SK-N-SH treated with all-trans-retinoic acid at 6 μM for 48 hours (cell line): ENCODE measurements around the gene HOMEZ.
"Not testable (repeated sequence)": the region's sequence is repeated elsewhere in the genome, so short reads cannot be mapped to it uniquely, and the experiment has no call there.

ENCODE experiments used
- ATAC-seq: fragments of 200-7000 bp; cut with Tn5 transposase; 3 replicates; pipeline ENCODE4 v1.9.1; 2020; ENCODE audit warnings: mild to moderate bottlenecking, moderate library complexity
- ARNTL ChIP-seq: fragments of 450-650 bp; formaldehyde crosslinking; IDR thresholded peaks from 2 replicates; pipeline ENCODE4 v1.5.0; 2020; ENCODE audit warnings: low read depth, mild to moderate bottlenecking, moderate library complexity, borderline replicate concordance
- CREB5 ChIP-seq: fragments of 250-450 bp; sonication (Bioruptor Pico); IDR thresholded peaks from 2 replicates; pipeline ENCODE4 v1.5.1; 2020; ENCODE audit warnings: low read depth, mild to moderate bottlenecking, moderate library complexity
- CSDC2 ChIP-seq: fragments of 250-450 bp; sonication (Bioruptor Pico); IDR thresholded peaks from 2 replicates; pipeline ENCODE4 v1.5.0; 2020; ENCODE audit warnings: mild to moderate bottlenecking, moderate library complexity
- CSRNP3 ChIP-seq: fragments of 250-450 bp; sonication (Bioruptor Pico); IDR thresholded peaks from 2 replicates; pipeline ENCODE4 v1.5.1; 2021; ENCODE audit warnings: mild to moderate bottlenecking, moderate library complexity
- ESRRG ChIP-seq: fragments of 250-450 bp; sonication (Bioruptor Pico); IDR thresholded peaks from 2 replicates; pipeline ENCODE4 v1.6.1; 2021; ENCODE audit warnings: mild to moderate bottlenecking
- GLIS3 ChIP-seq: fragments of 250-450 bp; sonication (Bioruptor Pico); IDR thresholded peaks from 2 replicates; pipeline ENCODE4 v1.5.0; 2020; ENCODE audit warnings: mild to moderate bottlenecking, moderate library complexity
- ISL1 ChIP-seq: fragments of 250-450 bp; sonication (Bioruptor Pico); IDR thresholded peaks from 2 replicates; pipeline ENCODE4 v2.1.2; 2022; ENCODE audit warnings: mild to moderate bottlenecking, moderate library complexity
- OSR1 ChIP-seq: fragments of 250-450 bp; sonication (Bioruptor Pico); IDR thresholded peaks from 2 replicates; pipeline ENCODE4 v1.8.0; 2022; ENCODE audit warnings: moderate library complexity, mild to moderate bottlenecking, inconsistent platforms
- POU6F1 ChIP-seq: fragments of 250-450 bp; sonication (Bioruptor Pico); IDR thresholded peaks from 2 replicates; pipeline ENCODE4 v1.8.0; 2021; ENCODE audit warnings: low read depth, mild to moderate bottlenecking, moderate library complexity, borderline replicate concordance
- RARB ChIP-seq: fragments of 250-450 bp; sonication (Bioruptor Pico); IDR thresholded peaks from 2 replicates; pipeline ENCODE4 v1.8.0; 2021; ENCODE audit warnings: mild to moderate bottlenecking, moderate library complexity
- SNAI2 ChIP-seq: fragments of 250-450 bp; sonication (Bioruptor Pico); IDR thresholded peaks from 2 replicates; pipeline ENCODE4 v1.5.0; 2020; ENCODE audit warnings: mild to moderate bottlenecking, moderate library complexity
- TCF4 ChIP-seq: fragments of 250-450 bp; sonication (Bioruptor Pico); IDR thresholded peaks from 2 replicates; pipeline ENCODE4 v1.8.0; 2021; ENCODE audit warnings: mild to moderate bottlenecking, moderate library complexity, borderline replicate concordance
- TOX ChIP-seq: fragments of 250-450 bp; sonication (Bioruptor Pico); IDR thresholded peaks from 2 replicates; pipeline ENCODE4 v1.8.0; 2021; ENCODE audit warnings: mild to moderate bottlenecking, moderate library complexity, borderline replicate concordance
- ZC3H10 ChIP-seq: fragments of 250-450 bp; sonication (Bioruptor Pico); IDR thresholded peaks from 2 replicates; pipeline ENCODE4 v1.5.1; 2021; ENCODE audit warnings: mild to moderate bottlenecking, moderate library complexity
- ZFP3 ChIP-seq: fragments of 250-450 bp; sonication (Bioruptor Pico); IDR thresholded peaks from 2 replicates; pipeline ENCODE4 v1.5.0; 2020; ENCODE audit warnings: mild to moderate bottlenecking, moderate library complexity
- ZFP30 ChIP-seq: fragments of 450-650 bp; formaldehyde crosslinking; IDR thresholded peaks from 2 replicates; pipeline ENCODE4 v1.5.0; 2022; ENCODE audit warnings: mild to moderate bottlenecking, moderate library complexity
- ZNF565 ChIP-seq: fragments of 450-650 bp; formaldehyde crosslinking; conservative IDR thresholded peaks from 2 replicates; pipeline ENCODE4 v1.5.0; 2020; ENCODE audit warnings: low read depth, mild to moderate bottlenecking, moderate library complexity
- ZNF70 ChIP-seq: fragments of 450-650 bp; formaldehyde crosslinking; IDR thresholded peaks from 2 replicates; pipeline ENCODE4 v1.5.0; 2020; ENCODE audit warnings: mild to moderate bottlenecking, moderate library complexity
- ZNF8 ChIP-seq: fragments of 450-650 bp; formaldehyde crosslinking; IDR thresholded peaks from 2 replicates; pipeline ENCODE4 v1.5.0; 2020; ENCODE audit warnings: mild to moderate bottlenecking, moderate library complexity
- TF ChIP-seq, protein P1 (sequence below): fragments of 250-450 bp; sonication (Bioruptor Pico); IDR thresholded peaks from 2 replicates; pipeline ENCODE4 v1.5.0; 2020; ENCODE audit warnings: mild to moderate bottlenecking, moderate library complexity
- TF ChIP-seq, protein P2 (sequence below): fragments of 250-450 bp; sonication (Bioruptor Pico); IDR thresholded peaks from 2 replicates; pipeline ENCODE4 v1.8.0; 2020; ENCODE audit warnings: mild to moderate bottlenecking, moderate library complexity, borderline replicate concordance

Gene HOMEZ

DNA sequence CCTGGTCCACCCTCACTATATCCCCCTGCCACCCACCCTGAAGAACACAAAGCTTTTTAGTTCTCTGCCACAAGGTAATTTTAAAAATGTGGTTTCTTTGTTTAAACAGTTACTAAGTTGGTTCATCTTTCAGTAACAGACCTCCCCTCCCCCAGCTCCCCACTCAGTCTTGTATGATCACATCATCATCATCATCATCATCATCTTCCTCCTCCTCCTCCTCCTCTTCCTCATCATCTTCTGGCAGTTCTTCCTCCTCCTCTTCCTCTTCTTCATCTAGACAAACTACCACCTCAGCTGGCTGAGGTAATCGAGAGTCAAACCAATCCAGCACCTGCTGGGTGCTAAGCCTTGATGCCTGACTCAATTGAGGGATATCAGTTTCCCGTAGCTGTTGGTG, 10.5 kb downstream of the HOMEZ start:
- TF ChIP-seq OSR1 (CRISPR knock-in tag), result no peak
- TF ChIP-seq CSRNP3 (CRISPR knock-in tag), result no peak
- TF ChIP-seq ZFP30 (CRISPR knock-in tag), result no peak
- TF ChIP-seq ISL1 (CRISPR knock-in tag), result no peak
- TF ChIP-seq, protein P1, sequence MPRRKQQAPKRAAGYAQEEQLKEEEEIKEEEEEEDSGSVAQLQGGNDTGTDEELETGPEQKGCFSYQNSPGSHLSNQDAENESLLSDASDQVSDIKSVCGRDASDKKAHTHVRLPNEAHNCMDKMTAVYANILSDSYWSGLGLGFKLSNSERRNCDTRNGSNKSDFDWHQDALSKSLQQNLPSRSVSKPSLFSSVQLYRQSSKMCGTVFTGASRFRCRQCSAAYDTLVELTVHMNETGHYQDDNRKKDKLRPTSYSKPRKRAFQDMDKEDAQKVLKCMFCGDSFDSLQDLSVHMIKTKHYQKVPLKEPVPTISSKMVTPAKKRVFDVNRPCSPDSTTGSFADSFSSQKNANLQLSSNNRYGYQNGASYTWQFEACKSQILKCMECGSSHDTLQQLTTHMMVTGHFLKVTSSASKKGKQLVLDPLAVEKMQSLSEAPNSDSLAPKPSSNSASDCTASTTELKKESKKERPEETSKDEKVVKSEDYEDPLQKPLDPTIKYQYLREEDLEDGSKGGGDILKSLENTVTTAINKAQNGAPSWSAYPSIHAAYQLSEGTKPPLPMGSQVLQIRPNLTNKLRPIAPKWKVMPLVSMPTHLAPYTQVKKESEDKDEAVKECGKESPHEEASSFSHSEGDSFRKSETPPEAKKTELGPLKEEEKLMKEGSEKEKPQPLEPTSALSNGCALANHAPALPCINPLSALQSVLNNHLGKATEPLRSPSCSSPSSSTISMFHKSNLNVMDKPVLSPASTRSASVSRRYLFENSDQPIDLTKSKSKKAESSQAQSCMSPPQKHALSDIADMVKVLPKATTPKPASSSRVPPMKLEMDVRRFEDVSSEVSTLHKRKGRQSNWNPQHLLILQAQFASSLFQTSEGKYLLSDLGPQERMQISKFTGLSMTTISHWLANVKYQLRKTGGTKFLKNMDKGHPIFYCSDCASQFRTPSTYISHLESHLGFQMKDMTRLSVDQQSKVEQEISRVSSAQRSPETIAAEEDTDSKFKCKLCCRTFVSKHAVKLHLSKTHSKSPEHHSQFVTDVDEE (CRISPR knock-in tag), result no peak
- no peak for TF ChIP-seq ARNTL (CRISPR knock-in tag)
- no peak for ATAC-seq

DNA sequence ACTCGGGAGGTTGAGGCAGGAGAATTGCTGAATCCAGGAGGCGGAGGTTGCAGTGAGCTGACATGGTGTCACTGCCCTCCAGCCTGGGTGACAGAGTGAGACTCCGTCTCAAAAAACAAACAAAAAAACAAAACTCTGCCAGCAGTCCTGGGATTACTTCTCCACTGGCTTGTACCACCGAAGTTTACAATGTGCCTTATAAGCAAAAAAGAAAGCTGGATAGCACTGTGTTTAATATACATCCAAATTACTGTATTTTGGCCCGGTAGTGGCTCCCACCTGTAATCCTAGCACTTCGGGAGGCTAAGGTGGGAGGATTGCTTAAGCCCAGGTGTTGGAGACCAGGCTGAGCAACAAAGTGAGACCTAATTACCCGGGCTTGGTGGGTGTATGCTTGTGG, 16.7 kb downstream of the HOMEZ start:
- no peak for ATAC-seq
- no peak for TF ChIP-seq RARB
- TF ChIP-seq, protein P2, sequence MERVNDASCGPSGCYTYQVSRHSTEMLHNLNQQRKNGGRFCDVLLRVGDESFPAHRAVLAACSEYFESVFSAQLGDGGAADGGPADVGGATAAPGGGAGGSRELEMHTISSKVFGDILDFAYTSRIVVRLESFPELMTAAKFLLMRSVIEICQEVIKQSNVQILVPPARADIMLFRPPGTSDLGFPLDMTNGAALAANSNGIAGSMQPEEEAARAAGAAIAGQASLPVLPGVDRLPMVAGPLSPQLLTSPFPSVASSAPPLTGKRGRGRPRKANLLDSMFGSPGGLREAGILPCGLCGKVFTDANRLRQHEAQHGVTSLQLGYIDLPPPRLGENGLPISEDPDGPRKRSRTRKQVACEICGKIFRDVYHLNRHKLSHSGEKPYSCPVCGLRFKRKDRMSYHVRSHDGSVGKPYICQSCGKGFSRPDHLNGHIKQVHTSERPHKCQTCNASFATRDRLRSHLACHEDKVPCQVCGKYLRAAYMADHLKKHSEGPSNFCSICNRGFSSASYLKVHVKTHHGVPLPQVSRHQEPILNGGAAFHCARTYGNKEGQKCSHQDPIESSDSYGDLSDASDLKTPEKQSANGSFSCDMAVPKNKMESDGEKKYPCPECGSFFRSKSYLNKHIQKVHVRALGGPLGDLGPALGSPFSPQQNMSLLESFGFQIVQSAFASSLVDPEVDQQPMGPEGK (CRISPR knock-in tag), result no peak
- TF ChIP-seq OSR1 (CRISPR knock-in tag), result no peak
- TF ChIP-seq CSDC2 (CRISPR knock-in tag), result no peak
- TF ChIP-seq TCF4 (CRISPR knock-in tag), result no peak
- no peak for TF ChIP-seq GLIS3 (CRISPR knock-in tag)
- TF ChIP-seq ZFP30 (CRISPR knock-in tag), result no peak
- no peak for TF ChIP-seq ZNF565
- TF ChIP-seq, protein P1 (CRISPR knock-in tag), result no peak
- TF ChIP-seq ESRRG (CRISPR knock-in tag), result no peak
- TF ChIP-seq ZC3H10, result no peak
- no peak for TF ChIP-seq ISL1 (CRISPR knock-in tag)
- no peak for TF ChIP-seq CREB5
- no peak for TF ChIP-seq ZNF8 (CRISPR knock-in tag)
- TF ChIP-seq TOX (CRISPR knock-in tag), result no peak

GRCh38 chr14:23260849-23261248, 25.1 kb downstream of the HOMEZ start:
- not testable (repeated sequence) for ATAC-seq

DNA sequence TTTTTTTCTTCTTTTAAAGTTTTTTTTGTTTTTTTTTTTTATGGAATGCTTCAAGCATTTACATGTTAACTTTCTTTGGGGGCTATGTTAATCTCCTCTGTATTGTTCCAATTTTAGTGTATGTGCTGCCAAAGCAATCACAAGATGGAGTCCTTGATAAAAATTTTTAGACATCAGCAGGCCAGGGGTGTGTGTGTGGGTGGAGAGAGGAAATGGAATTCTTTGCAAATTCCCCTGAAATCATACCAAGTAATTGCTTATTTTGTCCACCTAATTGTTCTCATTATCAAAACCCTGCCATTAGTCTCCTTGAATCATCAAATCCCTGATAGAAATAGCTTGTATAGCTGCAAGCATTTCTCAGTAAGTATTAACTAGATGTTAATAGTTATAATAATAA, 26.5 kb downstream of the HOMEZ start:
- no peak for ATAC-seq
- no peak for TF ChIP-seq ZNF70 (CRISPR knock-in tag)
- no peak for TF ChIP-seq TOX (CRISPR knock-in tag)
- no peak for TF ChIP-seq SNAI2 (CRISPR knock-in tag)
- no peak for TF ChIP-seq OSR1 (CRISPR knock-in tag)
- no peak for TF ChIP-seq GLIS3 (CRISPR knock-in tag)
- TF ChIP-seq ZNF565, result no peak
- no peak for TF ChIP-seq POU6F1 (CRISPR knock-in tag)
- TF ChIP-seq ESRRG (CRISPR knock-in tag), result no peak
- no peak for TF ChIP-seq TCF4 (CRISPR knock-in tag)
- TF ChIP-seq, protein P2 (CRISPR knock-in tag), result no peak
- no peak for TF ChIP-seq ISL1 (CRISPR knock-in tag)
- TF ChIP-seq ZFP3 (CRISPR knock-in tag), result no peak
- TF ChIP-seq CREB5, result no peak
